HG03521 (cell line): ENCODE results near the gene SEMA6B.
"Not testable (repeated sequence)": the region's sequence is repeated elsewhere in the genome, so short reads cannot be mapped to it uniquely, and the experiment has no call there.

ENCODE experiments used
- ATAC-seq: cut with Tn5 transposase; IDR thresholded peaks from one replicate; pipeline ENCODE4 v1.9.1; 2021; ENCODE audit warnings: mild to moderate bottlenecking, moderate library complexity; ENCODE audit not compliant: unreplicated experiment

The SEMA6B gene

DNA sequence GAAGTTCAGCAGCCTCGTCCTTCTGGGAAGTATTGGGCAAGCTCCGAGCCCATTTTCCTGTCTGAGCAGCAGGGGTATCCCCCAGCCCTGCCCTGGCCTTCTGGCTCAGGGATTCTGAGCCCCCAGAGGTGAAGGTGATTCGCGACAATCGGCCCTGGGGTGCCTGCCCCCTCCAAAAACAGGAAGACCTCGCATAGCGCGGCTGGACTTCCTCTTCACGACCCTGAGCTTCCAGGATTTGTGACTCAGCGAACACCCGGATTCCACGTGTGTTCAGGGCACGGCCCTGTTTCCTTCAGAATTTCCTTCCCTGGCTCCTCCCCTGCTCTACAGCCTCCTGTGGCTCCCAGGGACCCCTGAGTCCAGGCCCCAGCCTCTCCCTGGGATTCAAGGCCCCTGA is at the start of gene SEMA6B:
SEMA6B (minus strand) TSS at position 116 of the 400 bp plus-strand sequence. CDS start 1,227 bp downstream, outside the sequence.
- no peak for ATAC-seq

DNA sequence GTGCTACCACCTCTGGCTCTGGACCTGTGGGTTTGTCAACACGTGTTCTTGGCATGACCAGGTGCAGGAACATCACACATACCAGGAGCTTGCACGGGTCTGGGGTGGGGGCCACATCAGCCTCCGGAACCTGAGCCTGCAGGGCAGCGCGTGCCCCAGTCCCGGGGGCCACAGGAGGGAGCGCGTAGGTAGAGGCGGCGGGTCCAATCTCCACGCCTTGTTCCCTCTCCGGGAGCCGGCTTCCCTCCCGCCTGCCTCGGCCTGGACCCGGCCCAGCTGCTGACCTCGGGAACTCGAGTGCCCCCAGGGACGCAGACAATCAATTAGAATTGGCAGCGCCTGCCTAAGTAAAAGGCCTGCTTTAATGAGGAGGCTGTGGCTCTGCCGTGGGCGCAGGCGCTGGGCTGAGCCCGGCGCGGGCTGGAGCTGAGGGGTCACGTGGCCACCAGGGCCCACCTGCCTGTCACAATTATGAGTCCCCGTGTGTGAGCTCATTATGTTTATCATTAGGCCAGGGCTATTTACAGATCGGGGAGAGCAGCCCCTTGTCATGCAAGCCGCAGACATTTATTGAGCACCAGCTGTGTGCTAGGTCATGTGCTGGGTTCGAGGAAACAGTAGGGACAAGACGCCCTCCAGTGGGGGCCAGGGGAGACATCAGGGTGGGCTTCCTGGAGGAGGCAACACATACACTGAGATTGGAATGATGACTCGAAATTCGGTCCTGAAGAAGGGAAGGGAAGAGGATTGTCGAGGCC is 47.6 kb upstream of the SEMA6B start:
- ATAC-seq, result no peak

GRCh38 chr19:4606181-4606580 is 46.7 kb upstream of the SEMA6B start:
- no peak for ATAC-seq

DNA sequence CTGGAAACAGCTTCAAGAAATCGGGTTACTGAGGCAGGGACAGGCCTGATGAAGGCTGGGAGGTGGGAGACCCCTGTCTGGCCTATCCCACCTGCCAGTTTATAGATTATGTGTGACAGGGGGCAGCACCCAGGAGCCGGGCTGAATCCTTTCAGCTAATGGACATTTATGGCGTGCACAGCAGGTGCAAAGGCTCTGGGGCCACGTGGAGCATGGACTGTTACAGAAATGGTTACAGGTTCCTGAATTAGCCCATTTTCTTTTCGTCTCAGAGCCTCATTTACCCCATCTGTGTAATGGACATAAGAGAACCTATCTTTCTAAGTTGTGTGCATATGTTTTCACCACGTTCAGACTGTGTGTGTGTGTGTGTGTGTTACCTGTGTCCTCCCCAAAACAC is 45.4 kb upstream of the SEMA6B start:
- no peak for ATAC-seq

DNA sequence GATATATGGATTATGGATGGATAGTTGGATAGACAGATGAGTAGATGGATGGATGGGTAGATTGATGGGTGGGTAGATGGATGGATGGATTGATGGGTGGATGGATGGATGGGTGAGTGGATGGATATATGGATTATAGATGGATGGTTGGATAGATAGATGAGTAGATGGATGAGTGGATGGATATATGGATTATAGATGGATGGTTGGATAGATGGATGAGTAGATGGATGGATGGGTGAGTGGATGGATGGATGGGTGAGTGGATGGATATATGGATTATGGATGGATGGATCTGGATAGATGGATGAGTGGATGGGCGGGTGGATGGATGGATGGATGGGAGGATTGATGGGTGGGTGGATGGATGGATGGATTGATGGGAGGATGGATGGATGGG is 43.4 kb upstream of the SEMA6B start:
- no peak for ATAC-seq

GRCh38 chr19:4602173-4602788 is 42.8 kb upstream of the SEMA6B start:
- no peak for ATAC-seq

- ATAC-seq, result no peak
Measured at GRCh38 chr19:4600893-4601292, 41.4 kb upstream of the SEMA6B start.

DNA sequence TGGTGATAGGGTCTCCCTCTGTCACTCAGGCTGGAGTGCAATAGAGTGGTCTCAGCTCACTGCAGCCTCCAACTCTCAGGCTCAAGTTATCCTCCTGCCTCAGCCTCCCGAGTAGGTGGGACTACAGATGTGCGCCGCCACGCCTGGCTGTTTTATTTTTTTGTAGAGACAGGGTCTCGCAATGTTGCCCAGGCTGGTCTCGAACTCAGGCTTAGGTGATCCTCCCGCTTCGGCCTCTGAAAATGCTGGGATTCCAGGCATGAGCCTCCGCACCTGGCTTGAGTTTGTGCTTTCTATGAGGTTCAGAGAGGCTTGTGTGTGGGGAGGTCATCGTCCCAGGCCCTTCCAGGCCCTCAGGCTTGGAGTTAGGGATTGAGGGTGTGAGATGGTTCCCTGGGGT is 40.6 kb upstream of the SEMA6B start:
- no peak for ATAC-seq

GRCh38 chr19:4598712-4599111 is 39.2 kb upstream of the SEMA6B start:
- ATAC-seq, result no peak

- ATAC-seq, result no peak
Measured at GRCh38 chr19:4597975-4598671, 38.6 kb upstream of the SEMA6B start.

DNA sequence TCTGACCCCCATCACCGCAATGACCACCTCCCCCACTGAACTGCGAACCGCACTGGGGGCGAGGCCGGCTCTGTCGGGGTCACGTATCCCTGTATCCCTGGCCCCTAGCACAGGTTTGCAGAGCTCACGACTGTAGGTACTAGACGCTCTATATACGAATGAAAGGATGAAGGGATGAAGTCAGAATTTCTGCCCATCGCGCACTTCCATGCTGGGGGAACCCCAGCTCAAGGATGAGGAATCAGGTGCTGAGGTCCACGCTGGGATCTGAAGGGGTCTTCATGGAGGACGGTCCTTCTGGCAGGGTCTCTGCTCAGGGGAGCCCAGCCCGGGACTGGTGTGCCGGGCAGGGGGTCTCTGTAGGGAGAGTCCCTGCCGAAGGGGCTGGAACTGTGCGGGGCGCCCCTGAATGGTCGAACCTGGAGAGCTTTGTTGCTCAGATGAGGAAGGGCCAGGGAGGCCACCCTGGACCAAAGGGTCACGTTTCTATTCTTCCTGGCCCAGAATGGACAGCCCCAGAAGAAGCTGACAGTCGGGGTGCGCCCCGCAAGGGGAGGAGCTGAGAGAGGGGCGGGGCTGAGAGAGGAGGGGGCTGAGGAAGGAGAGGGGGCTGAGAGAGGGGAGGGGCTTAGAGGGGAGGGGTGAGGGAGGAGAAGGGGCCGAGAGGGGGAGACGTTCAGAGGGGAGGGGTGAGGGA is 37.9 kb upstream of the SEMA6B start:
- no peak for ATAC-seq

DNA sequence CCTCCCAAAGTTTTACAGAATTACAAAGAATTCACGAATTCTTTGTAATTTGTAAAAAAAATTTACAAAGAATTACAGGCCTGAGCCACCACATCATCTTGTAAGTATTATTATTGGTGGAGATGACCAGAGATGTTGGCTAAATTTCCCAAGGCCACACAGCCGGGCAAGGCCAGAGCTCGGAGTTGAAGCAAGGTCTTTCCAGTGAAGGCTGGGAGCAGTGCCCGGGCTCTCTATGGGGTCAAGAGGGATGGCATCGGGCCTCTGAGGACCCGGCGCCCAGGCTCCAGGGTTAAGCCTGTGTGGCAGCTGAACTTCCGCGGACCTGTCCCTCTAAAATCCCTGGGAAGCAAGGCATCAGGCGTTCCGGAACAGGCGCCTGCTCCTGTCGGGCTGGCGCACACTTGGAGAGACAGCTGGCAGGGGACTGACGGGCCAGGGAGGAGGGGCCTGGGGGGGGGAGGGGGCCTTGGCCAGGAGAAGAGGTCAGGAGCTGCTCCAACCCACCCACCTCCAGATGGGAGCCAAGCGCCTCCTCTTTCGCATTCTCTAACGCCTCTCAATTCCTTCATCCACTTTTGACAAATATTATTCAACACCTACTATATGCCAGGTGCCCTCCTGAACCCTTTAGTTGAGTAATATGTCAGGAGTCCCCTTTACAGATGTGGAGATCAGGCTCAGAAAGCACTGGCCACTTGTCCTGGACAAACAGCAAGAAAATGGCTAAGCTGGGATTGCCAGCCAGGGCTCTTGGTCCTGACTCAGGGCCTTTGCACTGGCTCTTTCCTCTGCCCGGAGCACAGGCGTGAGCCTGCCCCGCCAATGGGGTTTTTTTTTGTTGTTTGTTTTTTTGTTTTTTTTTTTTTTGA is 36.8 kb upstream of the SEMA6B start:
- ATAC-seq, result no peak

GRCh38 chr19:4595158-4595557 is 35.7 kb upstream of the SEMA6B start:
- ATAC-seq, result not testable (repeated sequence)

DNA sequence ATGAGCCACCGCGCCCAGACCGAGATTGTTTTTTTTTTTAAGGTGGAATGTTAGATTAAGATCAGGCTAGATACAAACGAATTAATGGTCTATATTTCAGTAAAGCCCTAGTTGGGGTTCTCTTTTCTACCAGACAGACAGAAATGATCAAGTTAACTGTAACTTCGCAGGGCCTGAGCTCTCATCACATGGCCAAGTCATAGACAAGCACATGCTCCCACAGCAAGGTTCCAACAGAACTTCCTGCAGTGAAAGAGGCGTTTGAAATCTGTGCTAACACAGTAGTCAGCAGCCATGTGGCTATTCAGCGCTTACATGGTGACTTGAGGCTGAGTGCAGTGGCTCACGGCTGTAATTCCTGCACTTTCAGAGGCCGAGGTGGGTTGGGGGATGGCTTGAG is 34.7 kb upstream of the SEMA6B start:
- no peak for ATAC-seq

DNA sequence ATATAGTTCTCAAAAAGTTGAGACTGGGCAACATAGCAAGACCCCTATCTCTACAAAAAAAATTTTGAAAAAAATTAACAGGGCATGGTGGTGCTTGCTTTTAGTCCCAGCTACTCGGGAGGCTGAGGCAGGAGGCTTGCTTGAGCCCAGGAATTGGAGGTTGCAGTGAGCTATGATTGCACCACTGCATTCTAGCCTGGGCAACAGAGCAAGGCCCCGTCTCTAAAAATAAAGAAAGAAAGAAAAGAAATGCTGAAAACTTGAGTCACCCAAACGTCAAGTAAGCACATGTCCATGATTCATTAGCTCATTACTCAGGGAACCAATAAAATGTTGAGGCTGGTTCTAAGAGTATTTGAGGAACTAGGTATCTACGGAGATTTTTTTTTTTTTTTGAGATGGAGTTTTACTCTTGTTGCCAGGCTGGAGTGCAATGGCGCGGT is 33.9 kb upstream of the SEMA6B start:
- no peak for ATAC-seq

DNA sequence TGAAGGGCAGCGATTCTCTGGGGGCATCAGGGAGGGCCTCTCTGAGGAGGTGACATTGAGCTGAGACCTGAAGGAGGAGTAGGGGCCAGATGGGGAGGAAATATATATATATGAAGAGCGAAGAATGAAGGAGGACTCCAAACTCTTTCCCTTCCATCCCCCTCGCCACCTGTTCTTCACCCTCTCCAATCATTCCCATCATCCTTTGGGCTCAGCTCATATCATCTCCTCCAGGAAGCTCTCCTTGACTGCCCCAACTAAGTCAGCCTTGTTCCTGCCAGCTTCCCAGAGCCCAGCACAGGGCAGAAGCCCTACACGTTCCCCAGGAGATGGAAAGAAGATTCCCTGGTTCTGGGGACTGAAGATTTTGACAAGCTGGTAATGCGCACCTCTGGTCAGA is 33.0 kb upstream of the SEMA6B start:
- no peak for ATAC-seq

GRCh38 chr19:4591320-4591719 is 31.8 kb upstream of the SEMA6B start:
- no peak for ATAC-seq

DNA sequence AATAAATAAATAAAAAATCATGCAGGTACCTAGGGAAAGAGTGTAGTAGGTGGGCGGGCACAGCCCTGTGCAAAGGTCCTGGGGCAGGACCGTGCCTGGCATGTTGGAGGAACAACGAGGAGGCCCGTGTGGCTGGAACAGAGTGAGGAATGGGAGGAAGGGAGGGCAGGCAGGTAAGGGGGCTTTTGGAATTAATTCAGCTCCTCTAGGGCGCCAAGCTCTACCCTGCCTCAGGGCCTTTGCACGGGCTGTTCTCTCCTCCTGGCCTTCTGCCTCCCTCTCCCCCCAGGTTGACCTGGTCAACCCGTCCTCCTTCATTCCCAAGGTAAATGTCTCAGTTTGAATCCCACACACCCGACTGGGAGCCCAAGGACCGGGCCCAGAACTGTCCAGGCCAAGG is 31.1 kb upstream of the SEMA6B start:
- no peak for ATAC-seq

GRCh38 chr19:4589579-4590410 is 30.3 kb upstream of the SEMA6B start:
- ATAC-seq, result no peak
